K562 (cell line): ENCODE data around the gene RCOR3. TPM values are rescaled to one million over a fixed set of nuclear protein-coding genes. Genes with fewer than 3 reads are reported as not detected.

ENCODE experiments used
- ATAC-seq: fragments of 200-7000 bp; cut with Tn5 transposase; 3 replicates; pipeline ENCODE4 v1.9.1; 2020; ENCODE audit warnings: moderate library complexity
- BruUV-seq: library from RNA; stranded (reverse); fragments of 400-500 nt; replicated peaks from 2 replicates; lab custom pipeline; 2021; lab: Mats Ljungman, UMichigan
- CTCF ChIA-PET: fragments of 300-600 bp; formaldehyde crosslinking; extraction: SDS; loops from one replicate; lab custom pipeline; 2021; ENCODE audit warnings: low intra/inter-chr PET ratio; lab: Yijun Ruan, JAX
- POLR2A ChIA-PET: fragments of 300-600, 350-650 bp; sonication (Branson Sonifier 250); formaldehyde crosslinking; extraction: SDS; loops from one replicate; lab custom pipeline; 2021; ENCODE audit warnings: antibody characterized with exemption, inconsistent platforms; lab: Yijun Ruan, JAX
- DNase-seq, 4 experiments: peaks; one replicate each; pipeline versions ENCODE4 v3.0.0 to v3.0.0-alpha.2; 2011 to 2018; ENCODE audit warnings: low spot score in 3 of 4, mixed read lengths in 3 of 4; ENCODE audit errors: extremely low read depth in 1 of 4
- FAIRE-seq: peaks from 2 replicates; lab custom pipeline; 2011; peaks lifted over from hg19 to GRCh38; lab: Jason Lieb, UNC
- H2AFZ ChIP-seq: 2 replicates; pipeline ENCODE4 v1.6.0; 2011; ENCODE audit warnings: low read depth, low read length, control low read depth, inconsistent platforms
- H3K27ac ChIP-seq: fragments of 200-600 bp; 3 replicates; pipeline ENCODE4 v1.8.0; 2011; ENCODE audit warnings: low read depth, mild to moderate bottlenecking, control low read depth, inconsistent platforms, low read length, moderate library complexity, mixed read lengths; ENCODE audit errors: extremely low read depth
- H3K27me3 ChIP-seq, 2 experiments: fragments of 300-600 bp in 1 of 2; 2 replicates in 1 of 2; 3 replicates in 1 of 2; pipeline versions ENCODE4 v1.6.0 to v1.8.0; 2011; ENCODE audit warnings: inconsistent platforms in 2 of 2, low read length in 2 of 2, mild to moderate bottlenecking in 1 of 2, mixed read lengths in 1 of 2, moderate library complexity in 1 of 2; ENCODE audit not compliant: control insufficient read depth in 2 of 2, insufficient read depth in 2 of 2
- H3K36me3 ChIP-seq: fragments of 300-600 bp; 3 replicates; pipeline ENCODE4 v1.8.0; 2011; ENCODE audit warnings: mild to moderate bottlenecking, low read length, inconsistent platforms; ENCODE audit not compliant: control insufficient read depth, insufficient read depth
- H3K4me1 ChIP-seq, 2 experiments: fragments of 200-600 bp in 1 of 2; replicated peaks in 1 of 2; 2 replicates in 1 of 2; 3 replicates in 1 of 2; pipeline versions ENCODE4 v1.5.1 to v1.8.0; 2011; ENCODE audit warnings: inconsistent platforms in 2 of 2, low read length in 2 of 2, mild to moderate bottlenecking in 1 of 2, mixed read lengths in 1 of 2, moderate library complexity in 1 of 2; ENCODE audit not compliant: control insufficient read depth in 2 of 2, insufficient read depth in 2 of 2
- H3K4me2 ChIP-seq: 2 replicates; pipeline ENCODE4 v1.6.1; 2011; ENCODE audit warnings: low read length, control low read depth, inconsistent platforms, mixed read lengths; ENCODE audit not compliant: insufficient read depth
- H3K4me3 ChIP-seq: fragments of 200-600 bp; sonication (generic), shearing (Covaris generic); 2 replicates; pipeline ENCODE4 v1.5.1; 2016; ENCODE audit warnings: control low read depth, inconsistent platforms
- H3K79me2 ChIP-seq: fragments of 200-600 bp; 3 replicates; pipeline ENCODE4 v1.8.0; 2011; ENCODE audit warnings: low read length, inconsistent platforms; ENCODE audit not compliant: control insufficient read depth, insufficient read depth
- H3K9ac ChIP-seq, 2 experiments: 2 replicates each; pipeline versions ENCODE4 v1.6.0 to v1.6.1; 2011; ENCODE audit warnings: low read depth in 2 of 2, low read length in 2 of 2, control low read depth in 1 of 2, inconsistent platforms in 1 of 2, mild to moderate bottlenecking in 1 of 2, mixed read lengths in 1 of 2; ENCODE audit not compliant: insufficient read depth in 1 of 2
- H3K9me1 ChIP-seq: one replicate; pipeline ENCODE4 v1.6.0; 2011; ENCODE audit warnings: inconsistent platforms, mild to moderate bottlenecking, low read length, moderate library complexity; ENCODE audit not compliant: control insufficient read depth, insufficient read depth
- H3K9me3 ChIP-seq: replicated peaks from 2 replicates; pipeline ENCODE4 v1.5.1; 2011; ENCODE audit warnings: low read depth, low read length, inconsistent platforms; ENCODE audit not compliant: control insufficient read depth, insufficient read depth
- H4K20me1 ChIP-seq: replicated peaks from 2 replicates; pipeline ENCODE4 v1.6.1; 2011; ENCODE audit warnings: low read length, inconsistent platforms, mixed read lengths; ENCODE audit not compliant: control insufficient read depth, insufficient read depth
- ZFPM2 ChIP-seq: fragments of 250-450 bp; sonication (Bioruptor Pico); IDR thresholded peaks from 2 replicates; pipeline ENCODE4 v1.5.1; 2022; ENCODE audit warnings: mild to moderate bottlenecking
- WGBS: fragments of 100-300 bp; shearing (Covaris generic); methylation state at CpG from one replicate; pipeline ENCODE4 v1.1.6; 2016; ENCODE audit warnings: low coverage, mixed read lengths; ENCODE audit not compliant: insufficient coverage; ENCODE audit errors: missing lambda C conversion rate; 5-methylcytosine and 5-hydroxymethylcytosine counted together
- in situ Hi-C: fragments of 300-500 bp; cut with MboI; formaldehyde crosslinking; loops from 4 replicates; pipeline ENCODE4 v1.15.0; 2018; ENCODE audit warnings: inconsistent platforms, mixed read lengths
- intact Hi-C: fragments of 100-400 bp; cut with micrococcal nuclease; formaldehyde crosslinking; loops from 2 replicates; pipeline ENCODE4 v1.14.2; 2022
- polyA plus RNA-seq, 8 experiments: library from polyadenylated mRNA; depleted of rRNA in 4 of 8; stranded (reverse) in 5 of 8; unstranded in 3 of 8; fragments of >200 nt; fragmentation: Nextera tagmentation in 2 of 8; fragmentation: Illumina TruSeq in 1 of 8; extraction: Ambion mirVana in 2 of 8; extraction: Trizol in 1 of 8; gene quantifications; 2 replicates each; pipeline versions ENCODE4 v1.2.1 to v1.2.3, GENCODE V29; 2011 to 2014; ENCODE audit warnings: inconsistent platforms in 1 of 8, missing spikeins in 1 of 8
- total RNA-seq, 7 experiments: library from RNA; depleted of rRNA in 6 of 7; stranded (reverse); fragments of >200 nt in 6 of 7; fragmentation: Illumina TruSeq in 2 of 7; extraction: Trizol in 2 of 7; gene quantifications; 2 replicates each; pipeline versions ENCODE4 v1.2.1 to v1.2.3, GENCODE V29; 2011 to 2021; ENCODE audit warnings: low replicate concordance in 1 of 7
- TF ChIP-seq, protein P1 (sequence below): IDR thresholded peaks from 3 replicates; pipeline ENCODE4 v1.6.1; 2011; ENCODE audit warnings: borderline replicate concordance, mild to moderate bottlenecking, moderate library complexity; ENCODE audit not compliant: insufficient read length; ENCODE audit errors: extremely low read depth

Gene RCOR3
- total and polyA plus RNA-seq, 9 of the 15 experiments (the other 6 are each of a cell fraction or from before 2014, with no cell fraction given), result 9.7 to 42.7 (median 29.5) TPM

DNA sequence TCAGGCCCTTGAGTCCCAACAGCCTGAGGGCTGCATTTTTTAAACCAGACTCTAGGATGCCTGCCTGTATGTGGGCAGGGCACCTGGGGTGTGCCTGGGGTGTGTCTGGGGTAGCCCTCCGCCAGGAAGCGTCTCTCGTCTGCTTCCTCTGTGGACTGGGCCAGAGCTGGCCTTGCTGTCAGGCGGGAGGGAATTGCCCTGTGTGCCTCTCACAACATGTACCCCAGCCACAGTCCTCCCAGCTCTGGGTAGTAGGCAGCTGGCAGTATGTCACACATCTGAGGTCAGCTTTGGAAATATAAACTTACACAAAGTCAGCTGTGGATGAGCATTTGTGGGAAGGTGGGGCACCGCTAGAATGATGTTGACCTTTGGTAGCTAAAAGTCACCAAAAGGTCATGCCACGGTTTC is 80.5 kb downstream of the RCOR3 start:
- H3K4me3 ChIP-seq, result no peak overlapping the region
- H3K9ac ChIP-seq, result peak overlapping the region in 1 of 2 experiments; percentile 40; a peak in 1 of 4 replicates
- CTCF ChIA-PET, result no interaction called here
- no peak overlapping the region for H3K27ac ChIP-seq
- no peak for DNase-seq
- no peak for FAIRE-seq
- no peak for TF ChIP-seq ZFPM2 (CRISPR knock-in tag)
- TF ChIP-seq, protein P1, sequence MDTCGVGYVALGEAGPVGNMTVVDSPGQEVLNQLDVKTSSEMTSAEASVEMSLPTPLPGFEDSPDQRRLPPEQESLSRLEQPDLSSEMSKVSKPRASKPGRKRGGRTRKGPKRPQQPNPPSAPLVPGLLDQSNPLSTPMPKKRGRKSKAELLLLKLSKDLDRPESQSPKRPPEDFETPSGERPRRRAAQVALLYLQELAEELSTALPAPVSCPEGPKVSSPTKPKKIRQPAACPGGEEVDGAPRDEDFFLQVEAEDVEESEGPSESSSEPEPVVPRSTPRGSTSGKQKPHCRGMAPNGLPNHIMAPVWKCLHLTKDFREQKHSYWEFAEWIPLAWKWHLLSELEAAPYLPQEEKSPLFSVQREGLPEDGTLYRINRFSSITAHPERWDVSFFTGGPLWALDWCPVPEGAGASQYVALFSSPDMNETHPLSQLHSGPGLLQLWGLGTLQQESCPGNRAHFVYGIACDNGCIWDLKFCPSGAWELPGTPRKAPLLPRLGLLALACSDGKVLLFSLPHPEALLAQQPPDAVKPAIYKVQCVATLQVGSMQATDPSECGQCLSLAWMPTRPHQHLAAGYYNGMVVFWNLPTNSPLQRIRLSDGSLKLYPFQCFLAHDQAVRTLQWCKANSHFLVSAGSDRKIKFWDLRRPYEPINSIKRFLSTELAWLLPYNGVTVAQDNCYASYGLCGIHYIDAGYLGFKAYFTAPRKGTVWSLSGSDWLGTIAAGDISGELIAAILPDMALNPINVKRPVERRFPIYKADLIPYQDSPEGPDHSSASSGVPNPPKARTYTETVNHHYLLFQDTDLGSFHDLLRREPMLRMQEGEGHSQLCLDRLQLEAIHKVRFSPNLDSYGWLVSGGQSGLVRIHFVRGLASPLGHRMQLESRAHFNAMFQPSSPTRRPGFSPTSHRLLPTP, result no peak
- TF ChIP-seq, all 486 proteins: peak for 0
- Histone ChIP-seq H3K9me1 (no peaks in the 10 kb centered on the region), H4K20me1 (no peaks in the 10 kb centered on the region), H2AFZ (no peak overlapping the region), H3K79me2 (no peaks in the 10 kb centered on the region), H3K36me3 (no peaks in the 10 kb centered on the region), H3K9me3 (no peaks in the 10 kb centered on the region), H3K4me1 (peaks cover 9 to 37% of the 10 kb centered on the region in 2 experiments), H3K4me2 (no peak overlapping the region), H3K27me3 (no peaks in the 10 kb centered on the region)
- POLR2A ChIA-PET, result interaction anchor here (0.6 to 1.0 kb wide), 3 partner anchors 9 to 1055 kb away, joined by 3 to 6 read pairs (median 3); no protein-coding TSS in a partner anchor
- in situ Hi-C loops, result no loop called here
- intact Hi-C loops, result no loop called here
- BruUV-seq, result no TSS peak
- WGBS, result 79% methylated on average over 6 of the region's 6 CpGs
- no peak for ATAC-seq
